CD4-positive, alpha-beta T cell treated with Interleukin-15 for 4 hours (primary cell): Measurements from ENCODE around the gene BRI3.

Source experiments
- DNase-seq: peaks from one replicate; pipeline ENCODE4 v3.0.0-alpha.2; 2020; ENCODE audit warnings: low spot score

The BRI3 gene

GRCh38 chr7:98280791-98281756 lies at the start of gene BRI3:
BRI3 (plus strand) TSS chr7:98281686; CDS start chr7:98281796, 110 bp downstream.
- peak; percentile 91 for DNase-seq

GRCh38 chr7:98232263-98232585 lies 49.3 kb upstream of the BRI3 start:
- no peak for DNase-seq

- no peak for DNase-seq
Observed at GRCh38 chr7:98232799-98233198, 48.7 kb upstream of the BRI3 start.

DNA sequence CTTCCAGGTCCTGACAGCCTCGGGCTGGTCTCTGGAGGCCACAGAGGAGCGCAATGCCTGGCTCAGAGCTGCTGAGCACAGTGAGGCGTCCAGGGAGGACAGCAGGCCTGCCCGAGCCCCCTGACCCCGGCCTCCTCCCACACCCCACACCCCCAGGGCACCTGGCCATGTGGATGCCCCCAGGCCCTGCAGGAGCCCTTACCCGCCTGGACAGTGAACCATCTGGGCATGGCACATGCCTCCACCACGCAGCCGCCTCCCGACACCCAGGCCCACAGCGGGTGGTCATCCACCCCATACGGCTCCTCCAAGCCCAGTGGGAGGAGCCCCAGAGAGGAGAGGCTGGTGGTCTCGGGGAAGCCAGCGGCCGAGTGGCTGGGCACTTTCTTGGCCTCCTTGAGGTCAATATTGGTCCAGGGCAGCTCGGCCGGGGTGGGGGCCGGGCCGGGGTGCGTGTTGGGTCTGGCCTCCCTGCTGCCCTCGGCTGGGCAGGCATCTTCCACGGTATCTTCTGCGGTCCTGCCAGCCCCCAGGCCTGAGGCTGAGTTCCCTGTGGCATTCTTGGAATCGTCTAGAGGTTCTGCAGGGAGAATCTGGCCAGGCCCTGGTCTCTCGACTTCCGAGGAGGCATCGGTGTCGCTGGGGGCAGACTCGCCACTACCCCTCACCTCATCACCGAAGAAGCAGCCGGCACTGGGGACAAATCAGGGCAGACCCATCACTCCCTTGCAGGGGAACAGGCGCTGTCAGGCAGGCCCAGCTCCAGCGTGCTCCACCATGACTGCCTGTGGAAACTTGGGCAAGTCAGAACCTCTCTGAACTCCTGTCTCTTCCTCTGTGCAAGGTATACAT lies 48.0 kb upstream of the BRI3 start:
- DNase-seq: no peak

GRCh38 chr7:98234429-98235147 lies 46.9 kb upstream of the BRI3 start:
- DNase-seq: no peak

- DNase-seq: no peak
Observed at GRCh38 chr7:98235901-98236300, 45.6 kb upstream of the BRI3 start.

DNA sequence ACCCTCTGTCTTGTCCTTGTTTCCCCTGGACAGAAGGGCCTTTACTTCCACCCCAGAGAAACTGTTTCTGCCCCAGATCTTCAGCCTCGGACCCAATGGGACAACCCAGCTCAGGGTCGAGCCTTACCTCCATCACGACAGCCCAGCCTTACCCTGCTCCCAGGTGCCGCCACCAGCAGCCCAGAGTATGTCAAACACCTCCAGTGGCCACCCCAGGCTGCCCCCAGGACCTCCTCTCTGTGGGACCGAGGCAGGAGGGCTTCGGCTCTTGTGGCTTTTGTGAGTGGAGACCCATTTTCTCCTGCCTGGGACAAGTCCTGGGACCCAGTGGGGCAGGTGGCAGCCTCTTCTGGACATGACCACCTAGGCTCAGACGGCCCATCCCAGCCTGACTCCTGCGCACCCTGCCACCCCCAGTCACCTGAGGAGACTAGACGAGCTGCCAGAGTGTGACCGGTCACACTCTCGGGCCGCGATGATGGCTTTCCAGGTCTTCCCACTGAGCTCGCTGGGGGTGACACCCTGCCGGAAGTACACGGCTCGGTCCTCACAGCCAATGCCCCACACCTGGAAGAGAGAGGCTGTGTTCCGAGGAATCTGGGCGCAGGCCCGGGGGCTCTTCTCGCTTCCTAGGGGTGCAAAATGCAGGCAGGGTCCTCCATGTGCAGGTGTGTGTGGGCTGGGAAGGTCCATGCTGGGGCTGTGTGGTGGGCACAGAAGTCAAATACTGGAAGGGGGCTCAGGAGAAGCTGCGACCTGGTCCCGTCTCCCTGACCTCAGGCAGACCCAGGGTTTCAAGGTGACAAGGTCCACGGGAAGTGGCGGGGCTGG lies 44.9 kb upstream of the BRI3 start:
- DNase-seq: no peak

DNA sequence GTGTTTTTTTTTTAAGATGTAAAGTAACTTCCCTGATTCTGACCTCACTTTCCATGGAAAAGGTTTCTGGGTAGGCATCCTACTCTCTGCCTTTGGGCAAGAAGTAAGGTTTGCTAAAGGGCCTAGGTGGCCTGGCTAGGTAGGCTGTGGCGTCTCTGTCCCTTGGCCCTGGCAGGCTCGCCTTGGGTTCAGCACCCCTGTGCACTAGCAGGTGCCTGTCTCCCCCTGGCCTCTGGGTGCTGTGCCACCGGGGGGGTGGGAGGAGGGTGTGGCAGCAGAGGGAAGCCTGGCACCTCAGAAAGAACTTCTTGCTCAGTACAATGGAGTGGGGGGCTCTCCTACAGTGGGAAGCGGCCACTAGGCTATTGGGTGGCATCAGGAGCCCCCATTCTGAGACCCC lies 43.4 kb upstream of the BRI3 start:
- no peak for DNase-seq

DNA sequence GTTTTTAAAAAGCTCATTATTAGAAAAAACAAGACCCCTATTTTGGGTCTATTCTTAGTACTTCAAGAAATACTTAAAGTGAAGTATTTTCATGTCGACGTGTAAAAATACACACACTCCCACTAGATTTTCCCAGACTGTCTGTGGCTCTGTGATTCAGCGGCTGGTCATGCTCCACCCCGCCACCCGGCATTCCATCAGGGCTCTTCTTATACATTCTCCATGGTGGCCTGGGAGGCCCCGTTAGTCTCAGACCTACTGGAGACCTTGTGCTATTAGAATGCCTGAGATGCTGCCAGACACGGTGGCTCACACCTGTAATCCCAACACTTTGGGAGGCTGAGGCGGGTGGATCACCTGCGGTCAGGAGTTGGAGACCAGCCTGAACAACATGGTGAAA lies 42.5 kb upstream of the BRI3 start:
- DNase-seq: no peak

DNA sequence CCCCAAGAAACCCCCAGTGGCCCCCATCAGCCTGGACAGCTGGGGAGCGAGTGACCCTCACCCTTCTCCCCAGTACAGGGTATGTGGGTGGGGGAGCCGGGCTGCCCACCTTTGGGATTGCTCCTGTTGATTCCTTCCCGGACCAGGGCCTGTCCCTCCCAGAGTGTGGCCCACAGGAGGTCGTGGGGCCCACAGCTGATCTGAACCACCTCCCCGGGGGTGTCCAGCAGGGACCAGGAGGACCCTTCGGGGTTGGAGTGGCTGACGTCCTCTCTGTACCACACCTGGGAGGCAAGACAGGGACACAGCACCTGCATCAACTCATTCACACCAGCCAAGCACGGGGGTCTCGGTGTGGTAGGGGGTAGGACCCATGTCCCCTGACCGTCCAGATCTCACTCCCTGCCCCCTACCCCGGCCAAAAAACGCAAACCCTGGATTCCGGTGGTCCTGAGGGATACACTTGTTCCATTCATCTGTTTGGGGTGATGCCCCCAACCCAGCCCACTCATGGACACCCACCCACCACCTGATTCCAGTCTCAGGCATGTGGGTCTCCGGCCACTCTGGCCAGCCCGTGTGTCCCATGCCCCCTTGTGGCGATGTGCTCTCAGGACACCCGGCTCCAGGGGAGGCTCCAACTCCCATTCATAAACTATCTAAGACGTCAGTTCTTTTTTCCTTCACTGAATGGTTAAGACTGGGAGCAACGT lies 40.4 kb upstream of the BRI3 start:
- no peak for DNase-seq

GRCh38 chr7:98241674-98242241 lies 39.7 kb upstream of the BRI3 start:
- DNase-seq: no peak

DNA sequence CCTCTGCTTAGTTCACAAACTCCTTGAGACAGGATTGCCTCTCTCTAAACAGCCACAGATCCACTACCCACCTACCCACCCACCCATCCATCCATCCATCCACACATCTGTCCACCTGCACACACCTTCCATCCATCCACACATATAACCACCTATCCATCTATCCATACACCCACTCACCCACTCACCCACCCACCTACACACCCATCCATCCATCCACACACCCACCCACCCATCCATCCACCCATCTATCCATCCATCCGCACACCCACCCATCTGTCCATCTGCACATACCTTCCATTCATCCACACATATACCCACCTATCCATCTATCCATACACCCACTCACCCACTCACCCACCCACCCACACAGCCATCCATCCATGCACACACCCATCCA lies 39.1 kb upstream of the BRI3 start:
- DNase-seq: no peak

DNA sequence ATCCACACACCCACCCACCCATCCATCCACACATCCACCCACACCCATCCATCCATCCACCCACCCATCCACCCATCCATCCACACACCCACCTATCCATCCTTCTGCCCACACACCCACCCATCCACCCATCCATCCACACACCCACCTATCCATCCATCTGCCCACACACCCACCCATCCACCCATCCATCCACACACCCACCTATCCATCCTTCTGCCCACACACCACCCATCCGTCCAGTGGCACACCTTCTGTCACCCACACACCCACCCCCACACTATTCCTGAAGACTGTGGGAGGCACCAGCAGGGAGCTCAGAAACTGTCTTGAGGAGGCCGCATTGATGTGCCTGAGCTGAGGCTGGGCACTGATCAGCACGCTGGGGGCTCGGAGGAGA lies 38.6 kb upstream of the BRI3 start:
- no peak for DNase-seq

- DNase-seq: no peak
Observed at GRCh38 chr7:98244871-98245270, 36.6 kb upstream of the BRI3 start.

GRCh38 chr7:98248156-98248555 lies 33.3 kb upstream of the BRI3 start:
- DNase-seq: no peak

DNA sequence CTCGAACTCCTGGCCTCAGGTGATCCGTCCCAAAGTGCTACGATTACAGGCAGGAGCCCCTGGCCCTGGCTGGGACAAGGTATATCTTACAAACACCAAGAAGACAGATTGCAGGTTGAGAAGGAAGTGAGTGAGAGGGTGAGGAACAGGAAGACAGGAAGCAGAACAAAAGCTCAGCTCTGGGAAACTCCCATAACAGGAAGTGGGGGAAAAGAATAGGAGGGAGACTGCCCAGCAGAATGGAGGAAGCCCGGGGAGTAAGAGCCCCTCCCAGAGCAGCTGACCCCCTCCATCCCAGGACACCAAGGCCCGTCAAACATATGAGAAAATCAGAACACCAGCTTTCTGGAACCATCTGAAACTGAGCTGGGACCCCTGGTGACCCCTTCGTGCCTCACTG lies 32.4 kb upstream of the BRI3 start:
- DNase-seq: no peak

GRCh38 chr7:98250789-98251188 lies 30.7 kb upstream of the BRI3 start:
- DNase-seq: peak; percentile 53

DNA sequence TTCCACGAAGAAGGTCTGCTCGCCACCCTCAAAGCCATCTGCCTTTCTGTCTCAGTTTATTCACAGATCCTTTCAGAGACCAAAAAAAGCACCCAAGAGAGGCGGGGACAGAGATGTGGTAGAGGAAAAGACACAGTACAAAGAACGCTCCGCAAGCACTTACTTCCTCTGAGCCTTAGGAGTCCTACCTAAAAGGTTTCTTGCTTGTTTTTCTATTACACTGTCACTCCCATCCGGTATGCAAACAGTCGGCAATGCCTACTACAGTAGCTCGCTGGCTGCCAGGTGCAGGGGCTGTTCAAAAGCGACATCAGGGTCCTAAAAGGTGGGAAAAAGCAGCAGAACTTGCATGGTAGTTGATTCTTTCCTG lies 30.3 kb upstream of the BRI3 start:
- DNase-seq: peak; percentile 50

DNA sequence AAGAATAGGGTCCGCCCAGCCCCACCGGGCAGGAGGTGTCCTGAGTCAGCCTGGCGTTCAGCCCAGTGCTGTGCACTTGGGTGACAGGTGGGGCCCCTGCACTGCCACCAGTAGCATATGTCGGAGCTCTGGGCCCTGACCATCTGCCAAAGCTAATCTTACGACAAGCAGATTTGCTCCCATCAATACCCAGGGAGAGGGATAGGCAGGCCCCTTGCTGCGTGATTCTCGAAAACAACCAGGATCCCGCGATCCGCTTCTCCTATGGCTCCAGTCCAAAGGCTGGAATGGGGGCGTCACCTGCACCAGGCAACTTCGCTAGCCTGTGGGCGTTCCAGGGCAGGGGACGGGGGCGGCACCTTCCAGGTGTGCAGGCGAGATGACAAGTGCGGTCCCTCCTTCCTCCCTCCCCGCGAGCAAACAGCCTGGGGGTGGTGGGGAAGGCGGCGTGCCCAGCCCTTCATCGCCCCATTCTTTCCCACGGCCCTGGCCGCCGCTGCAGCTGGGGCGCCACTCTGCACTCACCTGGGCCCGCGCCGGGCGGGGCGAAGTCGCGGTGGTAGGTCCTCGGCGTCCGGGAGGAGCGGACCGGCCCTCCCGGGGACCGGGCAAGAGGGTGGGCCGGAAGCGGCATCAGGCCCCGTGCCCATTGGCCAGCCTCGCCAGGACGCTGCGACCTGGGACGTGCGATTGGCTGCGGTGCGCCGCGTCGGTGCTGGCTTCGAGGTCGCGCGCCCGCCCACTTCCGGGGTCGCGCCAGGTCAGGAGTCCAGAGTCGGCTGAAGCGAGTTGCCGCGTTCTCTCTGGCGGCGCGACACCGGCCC lies 29.7 kb upstream of the BRI3 start, which contains the start of gene TECPR1:
Gene TECPR1 (minus strand): TSS at position 632 of the 824 bp plus-strand sequence. CDS start 6,086 bp downstream, outside the sequence.
- peak; percentile 83 for DNase-seq
